Aortic smooth muscle cell (primary cell): Measurements from ENCODE around the gene INAFM2. TPM values are rescaled to one million over a fixed set of nuclear protein-coding genes. Genes with fewer than 3 reads are reported as not detected.

Source experiments
- total RNA-seq: library from RNA; depleted of rRNA; stranded (reverse); fragments of >200 nt; gene quantifications from 2 replicates; pipeline ENCODE4 v1.2.3, GENCODE V29; 2014

Gene INAFM2
- total RNA-seq = 33.8 and 36.3 TPM in 2 replicates

GRCh38 chr15:40323239-40323952 is at the start of gene INAFM2:
INAFM2 (plus strand) TSS chr15:40323692; CDS start chr15:40324056, 364 bp downstream.

DNA sequence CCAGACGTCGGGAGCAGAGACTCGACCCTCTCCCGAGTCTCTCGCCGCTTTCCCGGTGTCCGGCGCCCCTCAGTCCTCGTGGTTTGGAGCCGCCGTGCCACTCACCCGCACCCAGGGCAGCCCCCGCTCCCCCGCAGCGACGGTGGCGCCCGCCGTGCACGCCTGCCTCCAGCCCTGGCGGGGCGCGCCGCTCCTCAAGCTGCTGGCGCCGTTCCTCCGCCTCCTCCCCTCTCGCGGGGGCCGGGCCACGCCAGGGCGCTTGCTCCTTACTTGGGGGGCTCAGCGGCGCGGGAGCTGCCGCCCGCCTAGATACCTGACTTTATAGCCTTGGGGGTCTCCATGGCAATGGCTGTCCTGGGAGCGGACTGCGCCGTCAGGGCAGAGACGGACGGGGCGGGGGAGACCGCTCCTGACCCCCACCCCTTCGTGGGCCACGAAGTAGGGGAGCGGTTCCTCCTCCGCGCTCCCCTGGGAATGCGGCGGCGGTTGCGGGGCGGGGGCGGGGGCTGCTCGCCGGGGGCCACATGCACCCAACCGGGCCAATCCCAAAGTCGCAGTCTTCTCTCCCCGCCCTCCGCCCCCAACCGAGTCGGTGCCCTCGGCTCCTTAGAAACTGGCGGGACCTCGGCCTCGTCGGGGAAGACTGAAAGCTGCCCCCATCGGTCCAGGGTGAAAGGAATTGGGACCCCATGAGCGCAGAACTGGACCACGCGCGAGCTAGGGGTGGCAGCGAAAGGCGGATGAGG is 40.5 kb upstream of the INAFM2 start, which contains the start of gene ANKRD63:
Gene ANKRD63 (minus strand): TSS at position 196 of the 746 bp plus-strand sequence. CDS start 478 bp downstream, outside the sequence.

DNA sequence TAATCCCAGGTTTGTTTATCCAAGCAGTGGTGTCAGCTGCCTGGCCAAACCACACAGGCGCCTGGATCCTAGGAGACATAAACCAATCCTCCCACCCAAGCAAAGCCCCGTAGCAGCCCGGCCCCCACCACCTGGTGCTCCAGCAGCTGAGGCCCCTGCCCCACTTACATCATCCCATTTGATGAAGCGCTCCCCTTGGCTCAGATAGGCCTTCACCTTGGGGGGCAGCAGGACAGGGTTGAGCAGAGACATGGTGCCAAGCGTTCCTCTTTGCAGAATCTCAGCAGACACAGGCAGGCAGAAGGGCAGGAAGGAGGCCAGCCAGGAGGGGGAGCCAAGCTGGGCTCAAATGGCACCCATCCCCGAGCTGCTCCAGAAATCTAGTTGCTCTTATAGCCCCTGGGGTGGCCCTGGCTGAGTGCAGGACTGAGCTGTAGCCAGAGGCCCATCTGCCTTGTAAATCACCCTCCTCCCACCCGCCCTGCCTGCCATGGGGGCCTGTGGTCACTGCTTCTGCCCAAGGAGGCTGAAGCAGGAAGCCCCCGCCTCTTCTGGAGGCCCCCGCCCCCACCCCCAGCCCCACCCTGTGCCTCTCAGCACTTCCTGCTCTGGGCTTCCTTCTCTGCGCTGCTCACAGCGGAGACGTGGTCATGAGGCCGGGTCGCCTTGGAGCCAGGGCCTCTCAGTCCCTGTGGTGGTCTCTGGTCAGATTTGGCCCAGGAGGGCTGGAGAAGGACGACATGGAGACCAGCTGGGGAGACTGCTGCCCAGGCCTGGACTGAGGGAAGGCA is 15.9 kb upstream of the INAFM2 start, which contains the start of gene PLCB2:
Gene PLCB2 (minus strand): TSS at position 515 of the 791 bp plus-strand sequence. CDS start 263 bp downstream, at position 252.

DNA sequence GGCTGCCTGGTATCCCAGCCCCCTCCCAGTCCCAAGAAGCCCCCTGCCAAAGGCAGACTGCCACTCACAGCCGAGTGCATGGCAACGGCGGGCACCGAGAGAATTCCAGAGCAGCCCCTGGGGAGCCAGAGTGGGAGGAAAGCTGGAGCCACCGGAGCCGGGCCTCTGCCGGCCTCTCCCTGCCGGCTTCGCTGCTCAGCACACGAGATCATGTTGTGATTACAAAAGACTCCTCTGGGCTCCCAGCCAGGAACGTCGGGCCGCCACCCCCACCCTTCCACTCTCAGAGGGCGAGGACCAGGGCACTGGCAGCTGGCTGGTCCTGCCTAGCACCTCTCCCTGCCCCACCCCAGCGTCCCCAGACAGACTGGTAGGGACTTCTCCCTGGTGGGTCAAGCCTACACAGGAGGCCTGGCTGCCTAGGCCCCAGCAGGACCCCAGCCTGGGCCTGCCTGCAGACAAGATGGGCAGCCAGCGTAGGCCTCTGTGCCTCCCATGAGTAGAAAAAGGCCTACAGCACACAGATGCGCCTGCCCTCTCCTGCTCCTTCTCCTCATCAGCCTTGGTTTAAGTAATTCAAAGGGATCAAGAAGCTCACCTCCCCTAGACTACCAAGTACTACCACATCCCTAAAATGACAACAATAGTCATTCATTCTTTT is 17.4 kb downstream of the INAFM2 start, which contains the start of gene CCDC9B:
Gene CCDC9B (minus strand): TSS at position 200 of the 661 bp plus-strand sequence. CDS start 120 bp downstream, at position 80.

DNA sequence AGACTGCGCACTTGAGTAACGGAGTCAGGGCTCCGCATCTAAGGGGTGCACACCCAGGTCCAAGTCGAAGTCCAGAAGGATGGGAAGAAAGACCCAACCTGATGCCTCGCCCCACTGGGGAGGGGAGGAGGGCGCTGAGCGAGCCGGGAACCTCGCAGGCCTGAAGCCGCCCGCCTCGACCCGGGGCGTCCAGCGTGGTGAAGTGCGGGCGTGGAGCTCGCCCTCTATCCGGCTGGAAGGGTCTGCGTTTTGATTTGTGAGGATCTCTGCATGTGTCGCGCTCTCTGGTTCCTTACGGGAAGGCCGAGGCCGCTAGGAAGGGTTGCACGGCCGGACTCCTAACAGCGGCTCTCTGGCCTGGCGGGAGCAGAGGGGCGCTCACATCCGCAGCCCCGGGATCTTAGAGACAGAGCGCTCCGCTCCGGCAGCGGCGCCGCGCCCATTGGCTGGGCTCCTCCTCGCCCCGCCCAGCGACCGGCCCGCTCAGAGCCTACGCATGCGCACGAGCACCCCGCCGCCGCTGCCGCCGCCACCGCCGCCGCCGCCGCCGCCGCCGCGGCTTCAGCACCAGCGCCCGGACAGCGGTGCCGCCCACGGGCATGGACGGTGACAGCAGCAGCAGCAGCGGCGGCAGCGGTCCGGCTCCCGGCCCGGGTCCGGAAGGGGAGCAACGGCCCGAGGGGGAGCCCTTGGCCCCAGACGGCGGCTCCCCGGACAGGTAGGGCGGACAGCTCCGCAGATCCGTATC is 34.4 kb downstream of the INAFM2 start, which contains the start of gene DISP2:
Gene DISP2 (plus strand): TSS at position 497 of the 748 bp plus-strand sequence. CDS start 103 bp downstream, at position 600.

Other genes starting within 250 kb of the INAFM2 start
- 0.79 and 3.2 TPM in 2 replicates for gene BMF, start 214.8 kb upstream of the INAFM2 start, total RNA-seq
- gene BUB1B, start 162.6 kb upstream of the INAFM2 start, total RNA-seq = 13.2 and 21.9 TPM in 2 replicates
- gene PAK6, start 84.6 kb upstream of the INAFM2 start, total RNA-seq = 0.13 TPM in 1 of 2 replicates, not detected in the other
- not detected in 2 replicates for gene ANKRD63, start 40.6 kb upstream of the INAFM2 start, total RNA-seq
- gene PLCB2, start 15.8 kb upstream of the INAFM2 start, total RNA-seq = 0.19 and 0.53 TPM in 2 replicates
- 102 and 109 TPM in 2 replicates for gene CCDC9B, start 17.2 kb downstream of the INAFM2 start, total RNA-seq
- gene PHGR1, start 27.3 kb downstream of the INAFM2 start, total RNA-seq = not detected in 2 replicates
- gene DISP2, start 34.5 kb downstream of the INAFM2 start, total RNA-seq = 0.13 and 0.25 TPM in 2 replicates
- gene KNSTRN, start 59.0 kb downstream of the INAFM2 start, total RNA-seq = 29.3 and 50.5 TPM in 2 replicates
- gene IVD, start 82.1 kb downstream of the INAFM2 start, total RNA-seq = 46.0 and 53.8 TPM in 2 replicates
- 5.4 and 7.0 TPM in 2 replicates for gene BAHD1, start 117.3 kb downstream of the INAFM2 start, total RNA-seq
- gene CHST14, start 147.3 kb downstream of the INAFM2 start, total RNA-seq = 6.1 and 8.6 TPM in 2 replicates
- gene CCDC32, start 241.3 kb downstream of the INAFM2 start, total RNA-seq = 10.5 and 17.3 TPM in 2 replicates
- 8.9 and 12.6 TPM in 2 replicates for gene RPUSD2, start 245.6 kb downstream of the INAFM2 start, total RNA-seq